ENCODE measurements around the gene KCNN4.
"Not testable (repeated sequence)": the region's sequence is repeated elsewhere in the genome, so short reads cannot be mapped to it uniquely, and the experiment has no call there.

Gene KCNN4

DNA sequence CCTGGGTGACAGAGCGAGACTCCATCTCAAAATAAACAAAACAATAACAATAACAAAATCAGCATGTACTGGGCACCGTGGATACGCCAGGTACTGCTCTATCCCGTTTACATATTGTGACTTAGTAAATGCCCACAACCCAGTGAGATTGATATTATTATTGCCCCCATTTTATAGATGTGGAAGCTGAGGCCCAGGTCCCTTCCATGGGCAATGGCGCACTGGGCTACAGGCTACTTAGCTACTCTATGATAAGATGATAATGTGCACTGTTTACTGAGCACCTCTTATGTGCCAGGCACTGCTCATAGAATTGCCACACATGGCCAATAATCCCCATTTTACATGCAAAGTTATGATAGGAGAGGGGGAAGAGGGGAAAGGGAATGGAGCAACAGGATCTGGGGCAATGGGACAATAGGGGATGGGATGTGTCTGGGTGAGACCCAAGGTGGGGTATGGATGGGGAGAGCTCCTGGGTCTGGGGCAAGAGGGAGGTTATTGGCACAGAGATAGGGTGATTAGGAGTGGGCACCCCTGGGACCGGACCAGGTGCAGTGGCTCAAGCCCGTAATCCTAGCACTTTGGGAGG is 5.4 kb downstream of the KCNN4 start:
- DNase-seq: no peak

DNA sequence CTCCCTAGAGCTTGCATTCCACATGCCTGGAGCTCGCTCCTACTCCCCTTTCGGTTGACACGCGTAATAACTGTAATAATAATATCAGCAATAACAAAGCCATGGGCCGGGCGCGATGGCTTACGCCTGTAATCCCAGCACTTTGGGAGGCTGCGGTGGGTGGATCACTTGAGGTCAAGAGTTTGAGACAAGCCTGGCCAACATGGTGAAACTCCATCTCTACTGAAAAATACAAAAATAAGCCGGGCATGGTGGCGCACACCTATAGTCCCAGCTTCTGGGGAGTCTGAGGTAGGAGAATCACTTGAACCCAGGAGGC is 5.9 kb downstream of the KCNN4 start:
- not testable (repeated sequence) for DNase-seq

DNA sequence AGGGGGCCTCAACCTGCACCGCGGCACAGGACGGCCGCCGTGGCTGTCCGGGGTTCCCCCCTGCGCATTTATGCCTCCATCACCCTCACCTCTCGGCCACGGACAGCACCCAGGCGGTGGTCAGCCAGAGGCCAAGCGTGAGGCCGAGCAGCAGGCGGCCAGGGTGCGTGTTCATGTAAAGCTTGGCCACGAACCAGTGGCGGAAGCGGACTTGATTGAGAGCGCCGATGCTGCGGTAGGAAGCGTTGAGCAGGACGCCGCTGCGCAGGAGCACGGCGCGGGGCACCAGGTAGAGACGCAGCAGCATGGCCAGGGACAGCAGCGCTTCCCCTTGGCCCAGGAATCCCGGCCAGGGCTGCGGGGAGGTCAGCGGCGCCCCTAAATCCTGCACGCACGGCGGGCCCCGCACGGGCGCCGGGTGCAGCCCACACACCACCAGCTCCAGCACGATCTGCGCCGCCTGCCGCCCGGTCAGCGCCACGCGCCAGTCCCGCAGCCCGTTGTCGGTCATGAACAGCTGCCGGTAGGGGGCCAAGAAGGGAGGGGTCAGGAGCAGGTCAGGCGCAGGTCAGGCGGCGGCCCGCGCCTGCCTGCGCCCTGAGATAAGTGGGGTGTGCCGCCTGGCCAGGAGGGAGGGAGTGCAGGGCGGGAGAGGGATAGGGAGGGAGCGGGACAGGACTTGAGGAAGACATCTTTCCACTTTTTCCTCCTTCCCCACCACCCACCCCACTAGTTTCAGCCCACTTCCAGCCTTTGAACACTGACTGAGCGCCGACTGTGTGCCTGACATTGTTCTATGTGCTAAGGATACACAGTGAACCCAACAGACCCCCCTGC is 6.5 kb downstream of the KCNN4 start:
- DNase-seq: peak in 28 of 56 donors; percentile 2 to 64 (median 24)

DNA sequence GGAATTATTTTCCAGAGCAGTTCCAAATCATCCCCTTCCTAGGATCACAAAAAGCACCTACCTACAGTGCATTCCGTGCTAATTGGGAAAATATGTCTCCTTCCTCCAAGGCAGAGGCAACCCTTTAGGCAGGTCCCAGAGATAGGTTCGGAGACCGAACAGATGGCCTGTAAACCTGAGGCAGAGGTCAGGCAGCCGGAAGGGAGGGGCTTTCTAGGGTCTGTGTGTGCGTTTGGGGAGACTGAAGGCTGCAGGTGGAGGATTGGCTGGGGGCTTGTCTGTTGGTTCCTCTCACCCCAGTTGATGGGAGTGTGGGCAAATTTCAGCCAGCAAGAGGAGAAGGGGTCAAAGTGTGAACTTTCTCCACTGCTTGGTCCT is 7.1 kb downstream of the KCNN4 start:
- DNase-seq: no peak

DNA sequence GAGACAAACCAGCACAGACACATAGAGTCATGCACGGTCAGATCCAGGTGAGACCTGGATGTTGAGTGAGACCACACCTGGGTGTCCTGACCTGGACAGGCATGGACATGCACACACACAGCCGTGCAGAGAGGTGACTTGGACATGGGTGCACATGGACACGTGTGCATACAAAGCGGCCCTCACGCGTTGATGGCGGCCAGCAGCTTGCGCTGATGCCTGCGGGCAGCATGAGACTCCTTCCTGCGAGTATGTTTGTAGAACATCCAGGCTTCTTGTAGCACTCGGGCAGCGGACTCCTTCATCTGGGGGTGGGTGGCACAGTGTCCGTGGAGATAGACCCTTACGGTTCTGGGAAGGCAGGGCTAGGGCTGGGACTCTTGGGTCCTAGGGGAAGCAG is 11.5 kb downstream of the KCNN4 start:
- no peak for DNase-seq

DNA sequence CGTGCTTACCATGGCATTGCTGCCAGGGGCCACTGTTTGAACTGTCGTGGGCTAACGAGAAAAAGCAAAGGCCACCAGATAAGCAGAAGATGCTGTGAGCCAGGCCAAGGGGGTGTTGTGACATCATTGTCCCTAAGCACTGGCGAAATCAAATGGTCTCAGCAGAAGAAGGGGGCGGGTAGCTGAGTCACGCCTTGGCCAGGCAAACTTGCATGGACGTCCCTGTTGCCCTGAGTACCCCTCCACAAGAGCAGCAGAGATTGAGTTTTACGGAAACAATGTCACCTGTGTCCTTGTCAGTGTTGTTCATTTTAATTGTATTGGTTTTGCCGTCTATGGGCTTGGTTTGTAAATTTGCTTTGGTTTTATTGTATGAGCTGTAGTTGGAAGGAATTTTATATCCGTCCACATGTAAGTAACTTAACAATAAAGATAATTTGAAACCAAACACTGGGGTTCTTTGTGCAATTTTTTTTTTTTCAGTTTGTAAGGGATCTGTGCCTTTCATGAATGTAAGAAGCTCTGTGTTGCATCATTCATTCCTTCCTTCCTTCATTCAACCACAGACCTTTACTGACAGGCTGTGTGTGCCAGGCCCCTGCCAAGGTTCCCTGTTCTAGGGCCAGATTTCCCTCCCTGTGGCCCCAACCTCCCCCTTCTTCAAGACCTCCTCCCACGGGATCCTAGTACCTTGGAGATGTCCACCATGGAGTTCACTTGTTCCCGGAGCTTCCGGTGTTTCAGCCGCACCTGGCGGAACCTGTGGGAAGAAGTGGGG is 12.3 kb downstream of the KCNN4 start:
- no peak for DNase-seq

DNA sequence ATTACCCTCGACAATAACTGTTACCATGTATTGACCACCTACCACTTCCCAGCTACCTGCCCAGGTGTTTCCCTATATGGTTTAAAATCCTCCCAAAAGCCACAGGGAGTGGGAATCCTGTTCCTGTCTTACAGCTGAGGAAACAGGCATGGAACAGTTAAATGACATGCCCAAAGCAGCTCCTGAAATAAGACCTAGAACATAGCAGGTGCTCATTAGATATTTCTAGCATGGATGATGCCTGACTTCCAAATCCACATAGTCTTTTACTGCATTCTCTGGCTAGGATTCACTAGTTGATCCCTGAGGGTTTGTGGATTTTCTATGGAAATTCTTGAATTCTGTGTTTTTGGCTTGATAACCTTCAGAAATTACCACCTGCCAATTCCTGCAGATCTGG is 13.0 kb downstream of the KCNN4 start:
- no peak for DNase-seq

DNA sequence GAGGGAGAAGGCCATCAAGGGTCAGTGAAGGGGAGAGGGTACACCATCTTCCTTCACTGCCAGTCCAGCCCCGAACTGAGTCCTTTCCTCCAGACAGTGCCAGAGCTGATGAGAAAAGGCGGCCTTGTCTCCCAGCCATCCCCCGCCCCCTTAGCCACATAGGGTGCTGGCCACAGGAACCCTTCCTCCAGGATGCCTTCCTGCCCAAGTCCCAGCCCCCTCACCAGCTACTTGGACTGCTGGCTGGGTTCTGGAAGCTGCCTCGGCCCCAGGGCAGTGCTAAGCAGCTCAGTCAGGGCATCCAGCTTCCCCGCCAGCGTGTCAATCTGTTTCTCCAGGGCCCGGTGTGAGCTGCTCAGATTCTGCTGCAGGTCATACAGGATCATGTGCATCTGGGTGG is 13.5 kb downstream of the KCNN4 start:
- DNase-seq: no peak

DNA sequence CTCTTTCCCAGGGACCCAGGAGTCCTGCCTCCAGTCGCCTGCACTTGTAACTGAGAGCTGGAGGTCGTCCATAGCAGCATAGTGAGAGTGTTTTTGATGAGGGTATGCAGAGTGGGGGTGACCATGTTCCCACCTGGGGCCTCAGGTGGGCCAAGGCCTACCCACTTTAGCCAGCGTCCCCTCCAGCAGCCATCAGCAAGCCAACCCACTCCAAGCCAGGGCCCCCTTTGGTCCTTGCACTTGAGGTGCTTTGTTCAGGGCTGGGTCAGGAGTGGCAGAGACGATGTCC is 14.1 kb downstream of the KCNN4 start:
- no peak for DNase-seq

DNA sequence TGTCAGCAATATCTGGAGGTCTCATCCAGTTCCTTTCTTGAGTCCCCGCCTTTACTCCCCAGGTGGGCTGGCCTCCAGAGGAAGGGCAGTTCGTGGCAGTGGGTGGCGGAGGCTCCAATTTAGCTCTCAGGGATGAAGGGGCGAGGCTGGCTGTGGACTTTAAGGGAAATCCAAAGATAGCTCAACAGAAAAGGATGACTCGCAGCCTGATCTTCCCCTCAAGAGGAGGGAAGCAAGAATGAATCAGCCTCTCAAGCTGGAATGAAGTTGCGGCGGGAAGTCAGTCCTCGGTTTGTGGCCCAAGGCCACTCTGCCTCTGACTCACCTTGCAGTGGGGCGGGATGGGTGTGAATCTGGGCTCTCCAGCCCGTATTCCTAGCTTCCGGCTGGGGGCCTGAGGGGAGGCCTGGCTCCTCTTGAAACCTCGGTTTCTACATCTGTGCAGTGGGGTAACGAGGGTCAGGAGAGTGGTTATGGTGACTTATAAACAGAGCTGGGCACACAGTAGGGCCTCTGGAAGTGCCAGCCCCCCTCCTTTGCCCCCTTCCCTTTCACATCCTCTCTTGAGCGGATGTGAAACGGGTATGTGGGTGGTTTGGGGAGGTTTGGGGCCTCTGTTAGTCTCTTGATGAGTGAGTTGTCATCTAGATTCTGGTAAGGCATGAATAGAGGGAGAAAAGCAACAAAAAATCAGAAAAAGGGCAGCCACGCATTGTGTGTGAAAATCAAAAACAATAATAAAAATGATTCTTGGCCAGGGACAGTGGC is 15.5 kb downstream of the KCNN4 start:
- peak in 8 of 56 donors; percentile 4 to 38 (median 16) for DNase-seq

DNA sequence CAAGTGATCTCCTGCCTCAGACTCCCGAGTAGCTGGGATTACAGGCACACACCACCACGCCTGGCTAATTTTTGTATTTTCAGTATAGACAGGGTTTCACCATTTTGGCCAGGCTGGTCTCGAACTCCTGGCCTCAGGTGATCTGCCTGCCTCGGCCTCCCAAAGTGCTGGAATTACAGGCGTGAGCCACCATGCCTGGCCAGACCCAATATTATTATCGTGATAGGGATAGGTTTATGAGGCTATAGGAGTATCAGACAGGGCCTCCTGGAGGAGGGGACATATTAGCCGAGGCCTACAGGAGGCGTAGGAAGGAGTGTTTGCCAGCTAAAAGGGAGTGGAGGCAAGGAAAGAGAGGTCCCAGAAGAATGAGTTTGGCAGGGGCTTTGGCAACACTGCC is 16.1 kb downstream of the KCNN4 start:
- DNase-seq: not testable (repeated sequence)

DNA sequence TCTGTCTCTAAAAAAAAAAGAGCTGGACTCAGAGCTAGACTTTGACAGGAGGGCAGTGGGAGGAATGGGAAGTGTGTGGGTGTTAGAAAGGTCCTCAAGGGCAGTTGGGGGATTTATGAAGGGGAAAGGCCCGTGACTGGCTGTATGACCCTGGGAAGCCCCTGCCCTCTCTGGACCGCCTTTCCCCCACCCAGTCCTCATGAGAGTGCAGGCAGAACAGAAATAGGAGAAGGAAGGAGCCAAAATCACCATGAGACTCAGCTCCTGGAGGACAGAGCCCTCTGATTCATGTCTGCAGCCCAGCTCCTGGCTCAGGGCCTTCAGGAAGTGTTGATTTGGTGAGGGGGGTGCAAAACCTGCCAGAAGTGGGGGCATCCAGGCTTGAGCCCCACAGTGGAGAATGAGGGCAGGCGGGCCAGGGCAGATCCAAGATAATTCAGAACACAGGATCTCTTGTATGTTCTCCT is 17.3 kb downstream of the KCNN4 start:
- DNase-seq: no peak

DNA sequence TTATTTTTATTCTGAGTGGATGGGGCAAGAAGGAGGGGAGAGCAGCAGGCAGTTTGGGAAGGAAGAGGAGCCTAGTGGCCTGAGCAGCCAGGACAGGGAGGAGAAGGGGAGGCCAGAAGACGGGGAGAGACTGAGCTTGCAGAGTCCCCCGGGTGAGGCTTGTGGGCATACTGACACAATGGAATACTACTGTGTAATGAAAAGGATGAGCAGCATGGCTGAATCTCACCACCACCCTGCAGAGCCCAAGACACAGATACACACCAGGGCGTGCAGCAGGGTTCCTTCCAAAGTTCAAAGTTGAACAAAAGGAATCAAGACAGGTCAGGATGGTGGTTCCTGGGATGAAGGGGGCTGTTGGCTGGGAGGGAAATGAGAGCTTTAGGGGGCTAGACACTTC is 18.0 kb downstream of the KCNN4 start:
- DNase-seq: no peak

DNA sequence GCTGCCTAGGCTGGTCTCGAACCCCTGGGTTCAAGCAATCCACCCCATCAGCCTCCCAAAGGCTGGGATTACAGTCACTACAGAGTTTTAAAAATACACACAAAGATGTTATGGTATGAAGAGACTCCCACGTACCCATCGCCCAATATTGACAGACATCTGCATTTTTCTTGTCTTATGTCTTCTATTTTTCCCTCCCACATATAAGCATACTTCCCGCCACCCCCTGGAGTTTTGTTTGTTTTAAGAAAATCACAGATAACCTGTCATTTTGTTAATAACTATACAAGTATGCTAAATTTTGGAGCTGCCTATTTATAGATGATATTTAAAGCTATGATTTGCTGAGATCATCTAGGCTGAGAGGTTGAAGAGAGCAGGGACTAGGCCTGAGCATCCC is 19.8 kb downstream of the KCNN4 start:
- DNase-seq: no peak

DNA sequence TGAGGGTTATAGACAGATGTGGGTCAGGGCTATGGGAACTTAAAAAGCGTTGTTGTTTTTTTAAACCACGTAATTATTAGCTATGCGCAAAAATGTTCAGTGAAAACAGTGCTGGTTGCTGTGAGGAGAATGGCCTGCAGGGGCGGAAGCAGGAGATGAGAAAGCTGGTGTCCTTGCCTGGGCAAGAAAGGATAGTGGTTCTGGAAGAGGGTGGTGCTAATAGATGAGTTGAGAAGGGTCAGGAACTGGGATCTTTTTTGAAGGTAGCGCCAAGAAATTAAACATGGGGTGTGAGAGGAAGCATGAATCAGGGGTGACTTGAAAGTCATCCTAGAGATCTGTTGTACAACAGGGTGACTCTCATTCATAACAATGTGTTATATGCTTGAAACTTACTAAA is 21.3 kb downstream of the KCNN4 start:
- DNase-seq: no peak

DNA sequence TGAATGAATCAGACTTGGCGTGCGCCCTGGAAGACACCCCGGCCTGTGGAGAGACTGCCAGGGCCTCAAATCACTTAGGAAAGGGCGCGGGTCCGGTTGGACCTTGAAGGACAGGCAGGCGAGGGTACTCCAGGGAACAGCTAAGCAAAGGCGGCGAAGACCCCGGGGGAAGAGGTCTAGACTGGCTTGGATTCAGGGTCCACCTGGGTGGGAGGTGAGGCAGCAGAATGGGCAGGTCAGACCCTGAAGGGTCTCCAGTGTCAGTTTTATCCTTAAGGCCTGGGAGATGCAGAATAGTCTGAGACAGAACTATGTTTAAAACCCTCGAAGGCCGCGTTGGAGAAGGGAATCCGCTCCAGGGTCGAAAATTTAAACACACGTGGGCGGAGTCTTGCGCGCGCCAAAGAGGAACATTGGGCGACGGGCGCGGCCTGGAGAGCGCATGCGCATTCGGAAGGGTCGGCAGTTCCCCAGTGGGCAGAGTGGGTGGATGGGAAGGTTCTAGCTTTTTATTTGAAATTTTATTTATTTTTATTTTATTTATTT is 25.4 kb downstream of the KCNN4 start:
- DNase-seq: peak in 53 of 56 donors; percentile 10 to 83 (median 58)

DNA sequence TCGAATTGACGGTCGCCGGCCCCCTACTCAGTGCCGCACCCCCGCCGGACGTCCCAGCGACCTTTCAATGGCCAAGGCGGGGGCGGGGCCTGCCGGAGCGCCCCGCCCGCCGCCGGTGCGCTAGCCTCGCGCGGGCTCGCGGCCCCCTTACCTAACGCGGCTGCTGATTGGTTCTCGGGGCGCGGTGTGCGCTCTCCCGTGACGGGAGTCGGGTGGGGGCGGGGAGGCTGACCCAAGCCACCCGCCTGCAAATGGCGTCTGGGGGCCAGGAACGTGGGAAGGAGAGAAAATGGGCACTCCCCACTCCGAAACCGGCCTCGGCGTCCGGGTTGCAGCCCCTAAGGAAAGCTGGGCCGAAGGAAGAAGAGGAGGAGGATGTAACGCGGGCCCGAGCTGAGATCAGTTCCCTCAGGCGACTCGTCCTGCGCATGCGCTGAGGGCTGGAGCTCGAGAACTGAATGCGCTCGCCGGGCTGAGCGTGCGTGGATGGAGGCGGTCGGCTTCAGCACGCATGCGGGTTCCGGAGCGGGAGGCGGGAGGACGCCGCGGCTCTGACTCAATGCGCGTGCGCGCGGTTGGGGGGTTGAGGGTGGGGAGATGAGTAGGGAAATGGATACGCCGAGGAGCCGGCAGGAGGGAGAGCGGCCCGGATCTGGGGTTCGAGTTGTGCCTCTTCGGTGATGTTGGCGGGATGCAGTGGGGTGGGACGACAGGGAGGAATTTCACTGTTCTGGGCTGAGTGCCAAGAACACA is 26.1 kb downstream of the KCNN4 start, which contains the start of gene SMG9:
Gene SMG9 (minus strand): TSS at position 460 of the 753 bp plus-strand sequence. CDS start 4,221 bp downstream, outside the sequence.
- DNase-seq: peak; percentile 62 to 99 (median 94)

DNA sequence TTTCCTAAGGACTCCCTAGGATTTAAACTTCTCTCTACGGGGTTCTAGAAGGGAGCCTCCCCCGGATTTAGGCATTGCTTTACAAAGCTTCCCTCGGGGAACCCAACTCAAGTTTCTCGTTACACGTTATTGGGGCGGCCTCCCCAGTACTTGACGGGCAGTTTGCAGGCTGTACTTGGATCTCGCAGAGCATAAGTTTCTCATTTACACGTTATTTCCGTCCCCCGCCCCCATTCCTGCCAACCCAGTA is 26.6 kb downstream of the KCNN4 start:
- DNase-seq: peak in 1 of 56 donors; percentile 56

DNA sequence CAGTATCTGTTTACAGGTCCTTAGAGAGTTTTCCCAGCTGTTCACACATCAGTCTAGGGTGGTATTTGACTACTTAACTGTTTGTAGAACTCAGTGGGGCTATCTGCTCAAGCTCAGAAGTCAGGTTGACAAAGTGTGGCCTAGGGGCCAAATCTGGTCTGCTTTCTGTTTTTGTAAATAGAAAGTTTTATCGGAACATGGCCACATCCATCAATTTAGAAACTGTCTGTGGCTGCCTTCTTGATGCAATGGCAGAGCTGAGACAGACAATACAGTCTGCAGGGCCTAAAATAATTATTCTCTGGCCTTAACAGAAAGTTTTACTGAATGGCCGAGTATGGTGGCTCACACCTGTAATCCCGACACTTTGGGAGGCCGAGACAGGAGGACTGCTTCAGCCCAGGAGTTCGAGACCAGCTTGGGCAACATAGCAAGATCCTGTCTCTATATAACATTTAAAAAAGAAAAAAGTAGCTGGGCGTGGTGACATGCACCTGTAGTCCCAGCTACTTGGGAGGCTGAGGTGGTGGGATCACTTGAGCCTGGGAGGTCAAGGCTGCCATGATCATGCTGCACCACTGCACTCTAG is 28.4 kb downstream of the KCNN4 start:
- DNase-seq: no peak

DNA sequence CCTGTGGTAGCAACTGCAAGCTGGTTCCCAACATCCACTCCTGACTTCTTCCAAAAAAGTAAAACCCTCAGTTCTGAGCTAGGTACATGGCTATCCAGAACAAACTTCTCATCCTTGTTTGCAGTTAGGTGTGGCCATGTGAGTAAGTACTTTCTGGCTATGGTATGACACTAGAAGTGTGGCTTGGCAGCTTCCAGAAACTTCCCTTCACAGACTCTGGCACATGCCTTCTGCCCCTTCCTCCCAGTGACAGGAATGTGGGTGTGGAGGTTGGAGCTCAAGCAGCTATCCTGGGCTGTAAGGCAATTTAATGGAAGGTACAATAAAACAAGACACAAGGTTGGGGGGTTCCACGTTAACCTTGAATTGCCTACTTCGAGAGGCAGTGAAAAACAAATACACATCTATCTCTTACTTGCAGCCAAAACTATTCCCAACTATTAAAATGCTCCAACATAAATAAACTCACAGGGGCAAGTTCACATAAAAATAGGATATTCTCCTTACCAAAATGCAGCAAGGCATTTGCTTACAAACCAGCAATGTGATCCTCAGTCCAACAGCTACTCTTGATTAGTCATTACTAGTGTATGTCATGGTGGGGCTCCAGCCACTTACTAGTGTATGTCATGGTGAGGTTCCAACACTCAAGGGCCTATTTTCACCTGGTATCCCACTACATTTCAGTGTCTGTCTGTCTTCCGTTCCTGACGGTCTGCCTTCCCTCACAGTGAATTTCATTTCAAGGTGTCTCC is 29.1 kb downstream of the KCNN4 start:
- no peak for DNase-seq
